Ishikawa (cell line): ENCODE results near the gene EDEM1.

ENCODE experiments used
- CEBPB ChIP-seq: IDR thresholded peaks from 2 replicates; pipeline ENCODE4 v1.6.1; 2012
- CREB1 ChIP-seq: IDR thresholded peaks from 2 replicates; pipeline ENCODE4 v1.6.1; 2012; ENCODE audit warnings: low read depth
- EP300 ChIP-seq: IDR thresholded peaks from 2 replicates; pipeline ENCODE4 v1.6.1; 2012; ENCODE audit warnings: borderline replicate concordance
- REST ChIP-seq: IDR thresholded peaks from 2 replicates; pipeline ENCODE4 v1.6.1; 2012; ENCODE audit warnings: low read depth, mild to moderate bottlenecking
- TAF1 ChIP-seq: IDR thresholded peaks from 2 replicates; pipeline ENCODE4 v1.6.1; 2012; ENCODE audit warnings: low read depth, mild to moderate bottlenecking
- TCF12 ChIP-seq: IDR thresholded peaks from 2 replicates; pipeline ENCODE4 v1.6.1; 2012; ENCODE audit warnings: low read depth
- YY1 ChIP-seq: IDR thresholded peaks from 2 replicates; pipeline ENCODE4 v1.6.1; 2012; ENCODE audit warnings: low read depth
- TF ChIP-seq, protein P1 (sequence below): IDR thresholded peaks from 2 replicates; pipeline ENCODE4 v1.6.1; 2012

GRCh38 chr3:5140230-5140621 lies 47.3 kb upstream of the EDEM1 start:
- no peak for TF ChIP-seq CEBPB
- no peak for TF ChIP-seq EP300
- no peak for TF ChIP-seq REST
- no peak for TF ChIP-seq CREB1
- TF ChIP-seq, protein P1, sequence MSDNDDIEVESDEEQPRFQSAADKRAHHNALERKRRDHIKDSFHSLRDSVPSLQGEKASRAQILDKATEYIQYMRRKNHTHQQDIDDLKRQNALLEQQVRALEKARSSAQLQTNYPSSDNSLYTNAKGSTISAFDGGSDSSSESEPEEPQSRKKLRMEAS = no peak
- TF ChIP-seq TAF1 = no peak
- TF ChIP-seq TCF12 = no peak
- TF ChIP-seq YY1 = no peak
